Measurements from ENCODE around the gene SMURF2.

GRCh38 chr17:64547319-64547718 lies 114.8 kb downstream of the SMURF2 start:
- TF ChIP-seq CTCF (IDR thresholded peaks at IDR 0.05) (no peak), GATA2 (CRISPR knock-in tag; IDR thresholded peaks at IDR 0.05) (no peak), POLR2AphosphoS5 (IDR thresholded peaks at IDR 0.05; ENCODE audit: low read depth, low read length) (no peak), RAD21 (IDR thresholded peaks at IDR 0.05; ENCODE audit: low read length) (no peak), REST (IDR thresholded peaks at IDR 0.05; ENCODE audit: low read depth, low read length) (no peak), CHD2 (IDR thresholded peaks at IDR 0.05; ENCODE audit: low read length, partially characterized antibody) (no peak)
